MM.1S (cell line): ENCODE measurements around the gene PLAC1.

ENCODE experiments used
- CTCF ChIP-seq: fragments of 300-600 bp; sonication (generic); IDR thresholded peaks from 2 replicates; pipeline ENCODE4 v1.5.1; 2016; ENCODE audit warnings: antibody characterized with exemption, low read length, mixed read lengths
- EZH2 ChIP-seq: fragments of 300-600 bp; sonication (generic); optimal IDR thresholded peaks from 2 replicates; pipeline ENCODE3; 2017; ENCODE audit warnings: low read depth, mild to moderate bottlenecking, antibody characterized with exemption, low read length, mixed read lengths

GRCh38 chrX:134624046-134624430 lies 34.2 kb downstream of the PLAC1 start:
- TF ChIP-seq CTCF, result no peak
- TF ChIP-seq EZH2, result no peak
